Thyroid gland (tissue), 4 donors: ENCODE data around the gene HID1. TPM values are rescaled to one million over a fixed set of nuclear protein-coding genes. Genes with fewer than 3 reads are reported as not detected.
A peak's percentile ranks its signal among the peaks of the same experiment; 100 is the strongest.

ENCODE experiments used
- DNase-seq, 2 donors: peaks; one replicate each; pipeline ENCODE4 v3.0.0-alpha.2; 2019
- H3K27ac ChIP-seq, 3 donors: fragments of 200-600 bp; sonication (generic); 1 replicate in 2 of 3; 2 replicates in 1 of 3; pipeline ENCODE4 v1.5.1; 2016 to 2019; ENCODE audit warnings: mild to moderate bottlenecking in 1 of 3, moderate library complexity in 1 of 3
- H3K27me3 ChIP-seq: fragments of 200-600 bp; sonication (generic); one replicate; pipeline ENCODE4 v1.5.1; 2019
- H3K36me3 ChIP-seq, 2 donors: fragments of 200-600 bp; sonication (generic); one replicate each; pipeline ENCODE4 v1.5.1; 2016 to 2019
- H3K4me1 ChIP-seq, 2 donors: fragments of 200-600 bp; sonication (generic); one replicate each; pipeline ENCODE4 v1.5.1; 2017 to 2019
- H3K4me3 ChIP-seq, 3 donors: fragments of 200-600 bp; sonication (generic); replicated peaks in 1 of 3; 1 replicate in 2 of 3; 2 replicates in 1 of 3; pipeline ENCODE4 v1.5.1; 2016; ENCODE audit warnings: mild to moderate bottlenecking in 1 of 3
- H3K9me3 ChIP-seq: fragments of 200-600 bp; sonication (generic); one replicate; pipeline ENCODE4 v1.5.1; 2017
- CTCF ChIP-seq, 6 experiments: fragments of 200-600 bp in 3 of 6; fragments of 450-650 bp in 3 of 6; sonication (generic) in 3 of 6; IDR thresholded peaks; one replicate each; pipeline ENCODE4 v1.5.1; 2016 to 2019; ENCODE audit warnings: antibody characterized with exemption in 6 of 6, mild to moderate bottlenecking in 2 of 6, inconsistent platforms in 1 of 6, moderate library complexity in 1 of 6
- POLR2A ChIP-seq, 2 donors: fragments of 450-650 bp; IDR thresholded peaks; one replicate each; pipeline ENCODE4 v1.6.1; 2017; ENCODE audit warnings: antibody characterized with exemption in 2 of 2, mild to moderate bottlenecking in 2 of 2, moderate library complexity in 1 of 2
- WGBS, 2 donors: methylation state at CpG; one replicate each; pipeline ENCODE4 v1.1.5; 2017; 5-methylcytosine and 5-hydroxymethylcytosine counted together
- intact Hi-C: fragments of 100-400 bp; cut with DNase I; formaldehyde crosslinking; loops from one replicate; pipeline ENCODE4 v1.15.1; 2023
- total RNA-seq, 4 donors: library from RNA; depleted of rRNA; stranded (reverse); fragments of >200 nt; gene quantifications; one replicate each; pipeline ENCODE4 v1.2.3, GENCODE V29; 2016

Gene HID1
- total RNA-seq, 4 donors from 2014 or later = 19.4 to 27.4 (median 21.3) TPM

- H3K4me3 ChIP-seq = peak overlapping the region; percentile 71 to 85 (median 81)
- H3K4me1 ChIP-seq = peaks cover 8 to 16% of the 10 kb centered on the region in 2 donors
- no peaks in the 10 kb centered on the region for H3K27me3 ChIP-seq
- TF ChIP-seq CTCF (IDR thresholded peaks at IDR 0.05) = no peak
- no peak for TF ChIP-seq POLR2A (IDR thresholded peaks at IDR 0.05)
- no peaks in the 10 kb centered on the region for H3K9me3 ChIP-seq
- DNase-seq = no peak
- WGBS, 2 donors = 0% methylated on average over 6 to 10 of the region's 10 CpGs
- intact Hi-C loops = no loop called here
- no peaks in the 10 kb centered on the region for H3K36me3 ChIP-seq
- peak overlapping the region; percentile 34 to 78 (median 61) for H3K27ac ChIP-seq
Measured at GRCh38 chr17:75013092-75013559, 40.6 kb upstream of the HID1 start.

GRCh38 chr17:75012346-75013091, 40.0 kb upstream of the HID1 start, which contains the start of gene MRPL58:
Gene MRPL58 (plus strand): TSS chr17:75012670. CDS start chr17:75012687, 17 bp downstream.
- DNase-seq = peak; percentile 80
- H3K4me3 ChIP-seq = peak within 1 kb of the TSS; percentile 71 to 85 (median 81)
- intact Hi-C loops = no loop called here
- 0 to 1% methylated on average over 21 to 31 of the region's 63 CpGs for WGBS, 2 donors
- TF ChIP-seq CTCF (IDR thresholded peaks at IDR 0.05) = peak in 5 of 6 experiments; percentile 25 to 61 (median 55)
- TF ChIP-seq POLR2A (IDR thresholded peaks at IDR 0.05) = peak in 1 of 2 donors; percentile 60
- H3K4me1 ChIP-seq = peaks cover 8 to 16% of the 10 kb centered on the region in 2 donors
- no peaks in the 10 kb centered on the region for H3K9me3 ChIP-seq
- no peaks in the 10 kb centered on the region for H3K36me3 ChIP-seq
- H3K27me3 ChIP-seq = no peaks in the 10 kb centered on the region
- peak within 1 kb of the TSS; percentile 34 to 78 (median 61) for H3K27ac ChIP-seq

- no peaks in the 10 kb centered on the region for H3K27me3 ChIP-seq
- intact Hi-C loops = no loop called here
- H3K4me3 ChIP-seq = peak overlapping the region; percentile 71 to 85 (median 81)
- no peaks in the 10 kb centered on the region for H3K9me3 ChIP-seq
- H3K36me3 ChIP-seq = no peaks in the 10 kb centered on the region
- TF ChIP-seq CTCF (IDR thresholded peaks at IDR 0.05) (no peak), POLR2A (IDR thresholded peaks at IDR 0.05) (no peak)
- WGBS, 2 donors = 10 to 24% methylated on average over 5 of the region's 5 CpGs
- peaks cover 8 to 16% of the 10 kb centered on the region in 2 donors for H3K4me1 ChIP-seq
- no peak for DNase-seq
- peak overlapping the region; percentile 34 to 78 (median 61) for H3K27ac ChIP-seq
Measured at GRCh38 chr17:75012096-75012345, 39.5 kb upstream of the HID1 start.

- H3K9me3 ChIP-seq = no peaks in the 10 kb centered on the region
- H3K36me3 ChIP-seq = no peaks in the 10 kb centered on the region
- peak; percentile 45 to 48 for DNase-seq
Measured at GRCh38 chr17:75011401-75012095, 39.0 kb upstream of the HID1 start.

More at GRCh38 chr17:75011401-75012095, 39.0 kb upstream of the HID1 start:
- Histone ChIP-seq H3K27ac (peak overlapping the region in 2 of 3 donors; percentile 61 to 78), H3K27me3 (no peaks in the 10 kb centered on the region), H3K4me1 (peaks cover 8 to 16% of the 10 kb centered on the region in 2 donors), H3K4me3 (peak overlapping the region in 2 of 3 donors; percentile 71 to 85)
- 49% methylated on average over 13 of the region's 13 CpGs for WGBS, 2 donors
- no peak for TF ChIP-seq POLR2A (IDR thresholded peaks at IDR 0.05)
- TF ChIP-seq CTCF (IDR thresholded peaks at IDR 0.05) = no peak
- intact Hi-C loops = no loop called here
